DND-41 (cell line): ENCODE results near the gene FABP6.

Experiments
- EZH2 ChIP-seq: IDR thresholded peaks from 3 replicates; pipeline ENCODE4 v1.6.1; 2012; ENCODE audit warnings: borderline replicate concordance, low read depth, mild to moderate bottlenecking, moderate library complexity, low read length, inconsistent platforms; ENCODE audit not compliant: severe bottlenecking
- TF ChIP-seq, protein P1 (sequence below): IDR thresholded peaks from 2 replicates; pipeline ENCODE4 v1.5.1; 2012; ENCODE audit warnings: borderline replicate concordance, low read length, moderate library complexity, mild to moderate bottlenecking; ENCODE audit not compliant: poor library complexity, severe bottlenecking; ENCODE audit errors: extremely low read depth

DNA sequence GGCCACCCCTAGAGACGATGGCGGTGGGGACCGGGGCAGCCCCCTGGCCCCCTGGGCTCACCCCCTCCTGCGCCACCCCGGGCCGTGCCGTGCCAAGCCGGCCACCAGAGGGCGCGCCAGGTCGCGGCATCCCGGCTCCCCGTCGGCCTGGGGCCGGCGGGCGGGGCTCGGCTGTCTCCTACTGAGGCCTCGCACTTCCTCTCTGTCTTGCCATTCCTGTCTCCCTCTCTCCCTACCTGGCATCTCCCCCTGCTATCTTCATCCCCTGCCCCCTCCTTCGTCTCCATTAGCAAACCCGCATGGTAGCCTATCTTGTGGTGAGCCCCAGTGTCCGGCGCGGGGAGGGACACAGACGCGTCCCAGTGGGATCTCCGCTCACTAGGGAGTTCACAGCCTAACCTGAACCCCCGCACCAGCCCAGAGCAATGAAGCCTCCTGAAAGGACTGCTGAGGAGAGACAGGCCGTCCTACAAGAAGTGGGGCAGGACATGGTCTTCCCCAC, 29.8 kb upstream of the FABP6 start:
- TF ChIP-seq, protein P1, sequence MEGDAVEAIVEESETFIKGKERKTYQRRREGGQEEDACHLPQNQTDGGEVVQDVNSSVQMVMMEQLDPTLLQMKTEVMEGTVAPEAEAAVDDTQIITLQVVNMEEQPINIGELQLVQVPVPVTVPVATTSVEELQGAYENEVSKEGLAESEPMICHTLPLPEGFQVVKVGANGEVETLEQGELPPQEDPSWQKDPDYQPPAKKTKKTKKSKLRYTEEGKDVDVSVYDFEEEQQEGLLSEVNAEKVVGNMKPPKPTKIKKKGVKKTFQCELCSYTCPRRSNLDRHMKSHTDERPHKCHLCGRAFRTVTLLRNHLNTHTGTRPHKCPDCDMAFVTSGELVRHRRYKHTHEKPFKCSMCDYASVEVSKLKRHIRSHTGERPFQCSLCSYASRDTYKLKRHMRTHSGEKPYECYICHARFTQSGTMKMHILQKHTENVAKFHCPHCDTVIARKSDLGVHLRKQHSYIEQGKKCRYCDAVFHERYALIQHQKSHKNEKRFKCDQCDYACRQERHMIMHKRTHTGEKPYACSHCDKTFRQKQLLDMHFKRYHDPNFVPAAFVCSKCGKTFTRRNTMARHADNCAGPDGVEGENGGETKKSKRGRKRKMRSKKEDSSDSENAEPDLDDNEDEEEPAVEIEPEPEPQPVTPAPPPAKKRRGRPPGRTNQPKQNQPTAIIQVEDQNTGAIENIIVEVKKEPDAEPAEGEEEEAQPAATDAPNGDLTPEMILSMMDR = peak; percentile 88
- TF ChIP-seq EZH2 = no peak
